GM23338 (cell line): Measurements from ENCODE around the gene MEN1.

Source experiments
- CREB1 ChIP-seq: fragments of 250-450 bp; sonication (Bioruptor Pico); IDR thresholded peaks from 2 replicates; pipeline ENCODE4 v1.5.0; 2020; ENCODE audit warnings: low read depth, mild to moderate bottlenecking, moderate library complexity
- EZH2phosphoT487 ChIP-seq: fragments of 200-600 bp; sonication (generic); IDR thresholded peaks from one replicate; pipeline ENCODE4 v1.8.1; 2018; ENCODE audit warnings: antibody characterized with exemption; ENCODE audit not compliant: unreplicated experiment
- POLR2AphosphoS5 ChIP-seq: IDR thresholded peaks from 2 replicates; pipeline ENCODE4 v1.6.1; 2016; ENCODE audit warnings: antibody characterized with exemption, low read depth
- TF ChIP-seq, protein P1 (sequence below), 2 experiments: fragments of 200-600 bp in 1 of 2; sonication (generic) in 1 of 2; conservative IDR thresholded peaks; 2 replicates each; pipeline versions ENCODE4 v1.5.1 to v1.6.1; 2016 to 2017; ENCODE audit warnings: antibody characterized with exemption in 2 of 2, low read depth in 2 of 2, mild to moderate bottlenecking in 2 of 2, moderate library complexity in 1 of 2

DNA sequence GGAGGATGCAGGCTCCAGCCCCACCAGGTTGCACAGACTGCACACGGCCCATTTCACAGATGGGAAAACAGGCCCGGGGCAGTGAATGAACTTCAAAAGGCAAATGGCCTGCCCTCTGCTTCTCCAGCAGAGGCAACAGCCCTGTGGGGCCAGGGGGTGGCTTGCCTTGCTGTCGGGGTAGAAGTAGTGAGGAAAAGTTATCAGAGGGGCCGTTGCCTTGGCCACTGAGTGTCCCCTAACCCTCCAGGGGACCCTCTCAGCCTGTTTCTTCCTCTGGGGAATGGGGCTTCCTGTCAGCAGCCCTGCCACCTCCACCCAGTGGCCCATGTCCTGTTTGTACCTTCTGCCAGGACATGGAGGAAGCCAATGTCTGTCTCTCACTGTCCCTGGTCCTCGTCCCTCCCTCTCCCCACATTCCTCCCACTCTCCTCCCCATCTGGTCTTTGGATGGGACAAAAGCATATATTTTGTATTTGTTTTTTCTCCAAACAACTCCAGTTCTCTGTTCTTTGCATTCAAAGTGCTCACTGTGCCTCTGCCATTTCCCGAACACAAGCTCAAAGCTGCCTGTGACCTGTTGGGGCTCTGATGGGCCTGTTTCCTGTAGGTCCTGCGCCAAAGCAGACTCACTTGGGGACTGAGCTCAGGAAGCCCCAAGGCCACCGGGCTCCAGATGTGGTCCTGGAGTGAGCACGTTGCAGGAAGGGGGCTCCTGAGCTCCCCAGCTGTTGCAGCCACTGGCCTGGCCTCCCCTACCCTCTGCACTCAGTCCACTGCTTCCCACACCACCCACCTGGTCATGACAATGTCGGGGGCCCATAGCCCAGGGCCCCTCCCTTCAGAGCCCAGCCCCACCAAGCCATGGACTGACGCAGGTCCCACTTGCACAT, 16.8 kb downstream of the MEN1 start:
- TF ChIP-seq, protein P1, sequence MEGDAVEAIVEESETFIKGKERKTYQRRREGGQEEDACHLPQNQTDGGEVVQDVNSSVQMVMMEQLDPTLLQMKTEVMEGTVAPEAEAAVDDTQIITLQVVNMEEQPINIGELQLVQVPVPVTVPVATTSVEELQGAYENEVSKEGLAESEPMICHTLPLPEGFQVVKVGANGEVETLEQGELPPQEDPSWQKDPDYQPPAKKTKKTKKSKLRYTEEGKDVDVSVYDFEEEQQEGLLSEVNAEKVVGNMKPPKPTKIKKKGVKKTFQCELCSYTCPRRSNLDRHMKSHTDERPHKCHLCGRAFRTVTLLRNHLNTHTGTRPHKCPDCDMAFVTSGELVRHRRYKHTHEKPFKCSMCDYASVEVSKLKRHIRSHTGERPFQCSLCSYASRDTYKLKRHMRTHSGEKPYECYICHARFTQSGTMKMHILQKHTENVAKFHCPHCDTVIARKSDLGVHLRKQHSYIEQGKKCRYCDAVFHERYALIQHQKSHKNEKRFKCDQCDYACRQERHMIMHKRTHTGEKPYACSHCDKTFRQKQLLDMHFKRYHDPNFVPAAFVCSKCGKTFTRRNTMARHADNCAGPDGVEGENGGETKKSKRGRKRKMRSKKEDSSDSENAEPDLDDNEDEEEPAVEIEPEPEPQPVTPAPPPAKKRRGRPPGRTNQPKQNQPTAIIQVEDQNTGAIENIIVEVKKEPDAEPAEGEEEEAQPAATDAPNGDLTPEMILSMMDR (conservative IDR thresholded peaks at IDR 0.05; ENCODE audit: low read depth in 2 of 2), result no peak
- TF ChIP-seq EZH2phosphoT487 (no peak), CREB1 (CRISPR knock-in tag) (no peak), POLR2AphosphoS5 (no peak)
